ENCODE measurements around the gene ERO1A. TPM values are rescaled to one million over a fixed set of nuclear protein-coding genes. Genes with fewer than 3 reads are reported as not detected.
A peak's percentile ranks its signal among the peaks of the same experiment; 100 is the strongest.

The ERO1A gene
- total and polyA plus RNA-seq, 4 donors, result 16.5 to 42.3 (median 20.0) TPM

DNA sequence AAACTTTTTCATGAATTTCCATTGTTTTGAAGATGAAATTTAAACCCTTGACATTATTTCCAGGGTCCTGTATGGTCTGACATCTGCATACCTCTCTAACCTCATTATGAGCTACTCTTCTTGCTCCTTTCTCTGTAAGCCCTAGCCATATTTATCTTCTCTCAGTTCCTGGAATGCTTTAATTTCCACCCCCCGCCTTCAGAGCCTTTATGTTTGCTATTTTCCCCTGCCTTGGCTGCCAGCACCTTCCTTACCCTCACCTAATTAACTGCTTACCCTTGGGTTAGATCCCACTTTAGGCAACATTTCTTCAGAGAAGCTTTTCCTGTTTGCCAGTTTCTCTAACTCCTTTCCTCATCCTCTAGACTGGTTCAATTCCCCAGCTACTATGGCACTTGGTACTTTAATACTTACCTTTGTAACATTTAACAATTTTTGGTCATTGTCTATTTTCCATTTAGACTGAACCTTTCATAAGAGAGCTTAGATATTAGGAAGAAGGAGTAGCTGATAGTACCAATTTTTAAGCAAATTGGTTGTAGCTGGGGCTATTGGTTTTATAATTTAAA, 40.6 kb upstream of the ERO1A start:
- TF ChIP-seq, protein P1, sequence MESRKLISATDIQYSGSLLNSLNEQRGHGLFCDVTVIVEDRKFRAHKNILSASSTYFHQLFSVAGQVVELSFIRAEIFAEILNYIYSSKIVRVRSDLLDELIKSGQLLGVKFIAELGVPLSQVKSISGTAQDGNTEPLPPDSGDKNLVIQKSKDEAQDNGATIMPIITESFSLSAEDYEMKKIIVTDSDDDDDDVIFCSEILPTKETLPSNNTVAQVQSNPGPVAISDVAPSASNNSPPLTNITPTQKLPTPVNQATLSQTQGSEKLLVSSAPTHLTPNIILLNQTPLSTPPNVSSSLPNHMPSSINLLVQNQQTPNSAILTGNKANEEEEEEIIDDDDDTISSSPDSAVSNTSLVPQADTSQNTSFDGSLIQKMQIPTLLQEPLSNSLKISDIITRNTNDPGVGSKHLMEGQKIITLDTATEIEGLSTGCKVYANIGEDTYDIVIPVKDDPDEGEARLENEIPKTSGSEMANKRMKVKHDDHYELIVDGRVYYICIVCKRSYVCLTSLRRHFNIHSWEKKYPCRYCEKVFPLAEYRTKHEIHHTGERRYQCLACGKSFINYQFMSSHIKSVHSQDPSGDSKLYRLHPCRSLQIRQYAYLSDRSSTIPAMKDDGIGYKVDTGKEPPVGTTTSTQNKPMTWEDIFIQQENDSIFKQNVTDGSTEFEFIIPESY (IDR thresholded peaks at IDR 0.05), result no peak
- TF ChIP-seq FOXA1 (IDR thresholded peaks at IDR 0.05) (no peak), RXRA (IDR thresholded peaks at IDR 0.05) (no peak), YY1 (IDR thresholded peaks at IDR 0.05) (no peak), HNF4A (conservative IDR thresholded peaks at IDR 0.05) (no peak), NR2F2 (IDR thresholded peaks at IDR 0.05) (no peak), SP1 (IDR thresholded peaks at IDR 0.05) (no peak), EGR1 (IDR thresholded peaks at IDR 0.05; ENCODE audit: low read depth in 2 of 2) (no peak), HNF4G (IDR thresholded peaks at IDR 0.05) (no peak), JUND (IDR thresholded peaks at IDR 0.05) (no peak), RAD21 (IDR thresholded peaks at IDR 0.05) (no peak), FOXA2 (IDR thresholded peaks at IDR 0.05) (no peak), GABPA (IDR thresholded peaks at IDR 0.05 in 1 of 2, conservative IDR thresholded peaks at IDR 0.05 in 1 of 2) (no peak), TAF1 (conservative IDR thresholded peaks at IDR 0.05) (no peak)
- TF ChIP-seq, protein P2, sequence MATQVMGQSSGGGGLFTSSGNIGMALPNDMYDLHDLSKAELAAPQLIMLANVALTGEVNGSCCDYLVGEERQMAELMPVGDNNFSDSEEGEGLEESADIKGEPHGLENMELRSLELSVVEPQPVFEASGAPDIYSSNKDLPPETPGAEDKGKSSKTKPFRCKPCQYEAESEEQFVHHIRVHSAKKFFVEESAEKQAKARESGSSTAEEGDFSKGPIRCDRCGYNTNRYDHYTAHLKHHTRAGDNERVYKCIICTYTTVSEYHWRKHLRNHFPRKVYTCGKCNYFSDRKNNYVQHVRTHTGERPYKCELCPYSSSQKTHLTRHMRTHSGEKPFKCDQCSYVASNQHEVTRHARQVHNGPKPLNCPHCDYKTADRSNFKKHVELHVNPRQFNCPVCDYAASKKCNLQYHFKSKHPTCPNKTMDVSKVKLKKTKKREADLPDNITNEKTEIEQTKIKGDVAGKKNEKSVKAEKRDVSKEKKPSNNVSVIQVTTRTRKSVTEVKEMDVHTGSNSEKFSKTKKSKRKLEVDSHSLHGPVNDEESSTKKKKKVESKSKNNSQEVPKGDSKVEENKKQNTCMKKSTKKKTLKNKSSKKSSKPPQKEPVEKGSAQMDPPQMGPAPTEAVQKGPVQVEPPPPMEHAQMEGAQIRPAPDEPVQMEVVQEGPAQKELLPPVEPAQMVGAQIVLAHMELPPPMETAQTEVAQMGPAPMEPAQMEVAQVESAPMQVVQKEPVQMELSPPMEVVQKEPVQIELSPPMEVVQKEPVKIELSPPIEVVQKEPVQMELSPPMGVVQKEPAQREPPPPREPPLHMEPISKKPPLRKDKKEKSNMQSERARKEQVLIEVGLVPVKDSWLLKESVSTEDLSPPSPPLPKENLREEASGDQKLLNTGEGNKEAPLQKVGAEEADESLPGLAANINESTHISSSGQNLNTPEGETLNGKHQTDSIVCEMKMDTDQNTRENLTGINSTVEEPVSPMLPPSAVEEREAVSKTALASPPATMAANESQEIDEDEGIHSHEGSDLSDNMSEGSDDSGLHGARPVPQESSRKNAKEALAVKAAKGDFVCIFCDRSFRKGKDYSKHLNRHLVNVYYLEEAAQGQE (IDR thresholded peaks at IDR 0.05), result no peak
- TF ChIP-seq, protein P3, sequence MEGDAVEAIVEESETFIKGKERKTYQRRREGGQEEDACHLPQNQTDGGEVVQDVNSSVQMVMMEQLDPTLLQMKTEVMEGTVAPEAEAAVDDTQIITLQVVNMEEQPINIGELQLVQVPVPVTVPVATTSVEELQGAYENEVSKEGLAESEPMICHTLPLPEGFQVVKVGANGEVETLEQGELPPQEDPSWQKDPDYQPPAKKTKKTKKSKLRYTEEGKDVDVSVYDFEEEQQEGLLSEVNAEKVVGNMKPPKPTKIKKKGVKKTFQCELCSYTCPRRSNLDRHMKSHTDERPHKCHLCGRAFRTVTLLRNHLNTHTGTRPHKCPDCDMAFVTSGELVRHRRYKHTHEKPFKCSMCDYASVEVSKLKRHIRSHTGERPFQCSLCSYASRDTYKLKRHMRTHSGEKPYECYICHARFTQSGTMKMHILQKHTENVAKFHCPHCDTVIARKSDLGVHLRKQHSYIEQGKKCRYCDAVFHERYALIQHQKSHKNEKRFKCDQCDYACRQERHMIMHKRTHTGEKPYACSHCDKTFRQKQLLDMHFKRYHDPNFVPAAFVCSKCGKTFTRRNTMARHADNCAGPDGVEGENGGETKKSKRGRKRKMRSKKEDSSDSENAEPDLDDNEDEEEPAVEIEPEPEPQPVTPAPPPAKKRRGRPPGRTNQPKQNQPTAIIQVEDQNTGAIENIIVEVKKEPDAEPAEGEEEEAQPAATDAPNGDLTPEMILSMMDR (IDR thresholded peaks at IDR 0.05; ENCODE audit: low read depth, low read length, missing input control), result no peak
- TF ChIP-seq, protein P4, sequence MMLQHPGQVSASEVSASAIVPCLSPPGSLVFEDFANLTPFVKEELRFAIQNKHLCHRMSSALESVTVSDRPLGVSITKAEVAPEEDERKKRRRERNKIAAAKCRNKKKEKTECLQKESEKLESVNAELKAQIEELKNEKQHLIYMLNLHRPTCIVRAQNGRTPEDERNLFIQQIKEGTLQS (IDR thresholded peaks at IDR 0.05), result no peak
- TF ChIP-seq, protein P5, sequence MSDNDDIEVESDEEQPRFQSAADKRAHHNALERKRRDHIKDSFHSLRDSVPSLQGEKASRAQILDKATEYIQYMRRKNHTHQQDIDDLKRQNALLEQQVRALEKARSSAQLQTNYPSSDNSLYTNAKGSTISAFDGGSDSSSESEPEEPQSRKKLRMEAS (IDR thresholded peaks at IDR 0.05), result no peak
- H3K4me3 ChIP-seq (ENCODE audit: low read depth in 1 of 3, low read length in 3 of 3), result no peak overlapping the region
- 35% methylated on average over 1 of the region's 1 CpG for WGBS
- DNase-seq (ENCODE audit: low spot score), result no peak
- H3K27ac ChIP-seq (ENCODE audit: low read depth in 1 of 2, low read length in 2 of 2), result peak overlapping the region; percentile 36 to 57
- H3K27me3 ChIP-seq (ENCODE audit: control insufficient read depth in 4 of 4, insufficient read depth in 4 of 4, low read length in 3 of 4), result no peaks in the 10 kb centered on the region
- H3K9ac ChIP-seq (ENCODE audit: low read depth in 1 of 2, low read length in 2 of 2), result no peak overlapping the region
- no peaks in the 10 kb centered on the region for H3K9me3 ChIP-seq (ENCODE audit: control insufficient read depth in 4 of 4, low read length in 3 of 4)
- peaks cover 0 to 5% (median 4%) of the 10 kb centered on the region in 4 donors for H3K36me3 ChIP-seq (ENCODE audit: control insufficient read depth in 4 of 4, insufficient read depth in 3 of 4, low read depth in 1 of 4, low read length in 3 of 4)
- peaks cover 8 to 46% (median 19%) of the 10 kb centered on the region in 4 donors for H3K4me1 ChIP-seq (ENCODE audit: control insufficient read depth in 4 of 4, insufficient read depth in 4 of 4, low read length in 3 of 4)

Measured in liver (tissue), 9 donors.